Calu3 (cell line): ENCODE results near the gene IGF2BP2. TPM values are rescaled to one million over a fixed set of nuclear protein-coding genes. Genes with fewer than 3 reads are reported as not detected.

ENCODE experiments used
- BruUV-seq: library from RNA; stranded (reverse); fragments of 400-500 nt; replicated peaks from 2 replicates; lab custom pipeline; 2021; lab: Mats Ljungman, UMichigan
- CTCF ChIA-PET: fragments of 300-600 bp; sonication (Branson Sonifier 250); formaldehyde crosslinking; loops from one replicate; lab custom pipeline; 2022; ENCODE audit warnings: antibody characterized with exemption; lab: Charles Lee
- DNase-seq: peaks from one replicate; pipeline ENCODE4 v3.0.0; 2022
- H3K27ac Mint-ChIP-seq: one replicate; pipeline ENCODE4 v1.8.0; 2022; ENCODE audit warnings: mixed read lengths; ENCODE audit not compliant: unreplicated experiment
- H3K27me3 Mint-ChIP-seq: one replicate; pipeline ENCODE4 v1.8.0; 2022; ENCODE audit warnings: mixed read lengths; ENCODE audit not compliant: unreplicated experiment
- H3K36me3 Mint-ChIP-seq: one replicate; pipeline ENCODE4 v1.8.0; 2022; ENCODE audit warnings: mild to moderate bottlenecking, moderate library complexity, mixed read lengths; ENCODE audit not compliant: insufficient read depth, unreplicated experiment
- H3K4me1 Mint-ChIP-seq: one replicate; pipeline ENCODE4 v1.8.0; 2022; ENCODE audit warnings: mild to moderate bottlenecking, low read depth, mixed read lengths; ENCODE audit not compliant: unreplicated experiment
- H3K4me3 Mint-ChIP-seq: one replicate; pipeline ENCODE4 v1.8.0; 2022; ENCODE audit warnings: mild to moderate bottlenecking, low read depth, moderate library complexity, mixed read lengths; ENCODE audit not compliant: unreplicated experiment
- H3K9me3 Mint-ChIP-seq: one replicate; pipeline ENCODE4 v1.8.0; 2022; ENCODE audit warnings: low read depth, mixed read lengths; ENCODE audit not compliant: unreplicated experiment
- CTCF ChIP-seq: fragments of 200-600 bp; IDR thresholded peaks from one replicate; pipeline ENCODE4 v1.8.0; 2022; ENCODE audit warnings: antibody characterized with exemption; ENCODE audit not compliant: unreplicated experiment
- intact Hi-C: fragments of 100-400 bp; cut with micrococcal nuclease; formaldehyde crosslinking; loops from one replicate; pipeline ENCODE4 v1.10.0; 2022; ENCODE audit not compliant: unreplicated experiment
- total RNA-seq: library from RNA; stranded (reverse); gene quantifications from 2 replicates; pipeline ENCODE4 v1.2.3, GENCODE V29; 2022

The IGF2BP2 gene
- total RNA-seq, 1 experiment from 2014 or later = 156 TPM

- peak; percentile 67 for DNase-seq
- H3K9me3 Mint-ChIP-seq = no peaks in the 10 kb centered on the region
- no peak for TF ChIP-seq CTCF
- H3K36me3 Mint-ChIP-seq = peaks cover 86% of the 10 kb centered on the region
- intact Hi-C loops = no loop called here
- H3K4me1 Mint-ChIP-seq = peaks cover 42% of the 10 kb centered on the region
- BruUV-seq = no TSS peak
- CTCF ChIA-PET = interaction anchor here (0.9 kb wide), 1 partner anchor 89 kb away, joined by 3 read pairs; no protein-coding TSS in a partner anchor
- H3K27me3 Mint-ChIP-seq = no peaks in the 10 kb centered on the region
- H3K4me3 Mint-ChIP-seq = peak overlapping the region; percentile 75
- peak overlapping the region; percentile 98 for H3K27ac Mint-ChIP-seq
These were observed 514 bp downstream of the IGF2BP2 start for GRCh38 chr3:185824051-185825005.

- Mint-ChIP-seq H3K27ac (peak overlapping the region; percentile 98), H3K9me3 (no peaks in the 10 kb centered on the region), H3K4me3 (peak overlapping the region; percentile 75), H3K4me1 (peaks cover 47% of the 10 kb centered on the region), H3K36me3 (peaks cover 76% of the 10 kb centered on the region), H3K27me3 (no peaks in the 10 kb centered on the region)
- no peak for TF ChIP-seq CTCF
- intact Hi-C loops = loop anchor here (2.0 kb wide), 1 partner anchor 89 kb away; no protein-coding TSS in a partner anchor
- CTCF ChIA-PET = interaction anchor here (0.6 to 1.9 kb wide), 11 partner anchors 10 to 870 kb away, joined by 3 to 13 read pairs (median 3); no protein-coding TSS in a partner anchor
- BruUV-seq = no TSS peak
- peak; percentile 56 for DNase-seq
These were observed 1.5 kb downstream of the IGF2BP2 start for GRCh38 chr3:185823078-185824044.

GRCh38 chr3:185822221-185823000 lies 2.4 kb downstream of the IGF2BP2 start:
- no peak for DNase-seq
- peaks cover 46% of the 10 kb centered on the region for H3K4me1 Mint-ChIP-seq

More at GRCh38 chr3:185822221-185823000, 2.4 kb downstream of the IGF2BP2 start:
- no peaks in the 10 kb centered on the region for H3K9me3 Mint-ChIP-seq
- H3K27ac Mint-ChIP-seq = peak overlapping the region; percentile 89
- H3K4me3 Mint-ChIP-seq = peak overlapping the region; percentile 75
- no peaks in the 10 kb centered on the region for H3K27me3 Mint-ChIP-seq
- TSS peak; percentile 21 for BruUV-seq
- intact Hi-C loops = loop anchor here (2.0 kb wide), 1 partner anchor 88 kb away; no protein-coding TSS in a partner anchor
- TF ChIP-seq CTCF = no peak
- CTCF ChIA-PET = interaction anchor here (0.5 to 1.9 kb wide), 13 partner anchors 9 to 871 kb away, joined by 3 to 13 read pairs (median 5); no protein-coding TSS in a partner anchor
- H3K36me3 Mint-ChIP-seq = peaks cover 67% of the 10 kb centered on the region
